HFF-Myc (cell line): ENCODE results near the gene ZBED1.

Experiments
- DNase-seq: peaks from one replicate; pipeline ENCODE4 v3.0.0-alpha.2; 2011; ENCODE audit warnings: low read depth; ENCODE audit errors: extremely low read depth
- H3K4me3 ChIP-seq: replicated peaks from 2 replicates; pipeline ENCODE4 v1.5.1; 2011; ENCODE audit warnings: low read depth, mild to moderate bottlenecking, control low read depth, low read length
- TF ChIP-seq, protein P1 (sequence below): IDR thresholded peaks from 2 replicates; pipeline ENCODE4 v1.5.1; 2012; ENCODE audit warnings: mild to moderate bottlenecking, low read depth, low read length, control low read depth; ENCODE audit errors: missing control alignments

The ZBED1 gene

DNA sequence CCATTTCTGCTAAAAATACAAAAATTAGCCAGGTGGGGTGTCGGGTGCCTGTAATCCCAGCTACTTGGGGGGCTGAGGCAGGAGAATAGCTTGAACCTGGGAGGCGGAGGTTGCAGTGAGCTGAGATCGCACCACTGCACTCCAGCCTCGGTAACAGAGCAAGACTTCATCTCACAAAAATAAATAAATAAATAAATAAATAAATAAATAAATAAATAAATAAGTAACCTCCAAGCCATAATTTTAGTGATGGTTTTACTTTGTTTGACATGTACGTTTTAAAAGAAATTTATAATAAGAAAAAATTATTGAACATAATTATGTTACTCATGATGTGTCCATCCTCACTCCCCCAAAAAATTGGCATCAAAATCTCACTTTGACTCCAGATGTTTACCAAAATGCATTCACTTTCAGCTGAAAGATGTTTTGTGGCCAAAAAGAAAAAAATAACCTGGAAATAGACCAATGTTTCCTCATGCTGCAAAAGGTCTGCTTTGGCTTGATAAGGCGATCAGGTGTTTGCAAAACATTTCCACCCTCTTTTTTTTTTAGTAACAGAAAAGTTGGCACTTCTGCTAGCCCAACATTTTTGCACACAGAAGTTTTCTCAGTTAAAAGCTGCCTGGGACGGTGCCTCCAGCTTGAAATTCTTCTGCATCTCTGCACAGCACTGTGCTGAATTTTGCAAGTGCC is 42.2 kb upstream of the ZBED1 start:
- no peak for DNase-seq
- TF ChIP-seq, protein P1, sequence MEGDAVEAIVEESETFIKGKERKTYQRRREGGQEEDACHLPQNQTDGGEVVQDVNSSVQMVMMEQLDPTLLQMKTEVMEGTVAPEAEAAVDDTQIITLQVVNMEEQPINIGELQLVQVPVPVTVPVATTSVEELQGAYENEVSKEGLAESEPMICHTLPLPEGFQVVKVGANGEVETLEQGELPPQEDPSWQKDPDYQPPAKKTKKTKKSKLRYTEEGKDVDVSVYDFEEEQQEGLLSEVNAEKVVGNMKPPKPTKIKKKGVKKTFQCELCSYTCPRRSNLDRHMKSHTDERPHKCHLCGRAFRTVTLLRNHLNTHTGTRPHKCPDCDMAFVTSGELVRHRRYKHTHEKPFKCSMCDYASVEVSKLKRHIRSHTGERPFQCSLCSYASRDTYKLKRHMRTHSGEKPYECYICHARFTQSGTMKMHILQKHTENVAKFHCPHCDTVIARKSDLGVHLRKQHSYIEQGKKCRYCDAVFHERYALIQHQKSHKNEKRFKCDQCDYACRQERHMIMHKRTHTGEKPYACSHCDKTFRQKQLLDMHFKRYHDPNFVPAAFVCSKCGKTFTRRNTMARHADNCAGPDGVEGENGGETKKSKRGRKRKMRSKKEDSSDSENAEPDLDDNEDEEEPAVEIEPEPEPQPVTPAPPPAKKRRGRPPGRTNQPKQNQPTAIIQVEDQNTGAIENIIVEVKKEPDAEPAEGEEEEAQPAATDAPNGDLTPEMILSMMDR, result no peak
- no peak overlapping the region for H3K4me3 ChIP-seq

GRCh38 chrX:2541603-2542002 is 40.8 kb upstream of the ZBED1 start:
- TF ChIP-seq, protein P1, result no peak
- no peak for DNase-seq
- no peak overlapping the region for H3K4me3 ChIP-seq

DNA sequence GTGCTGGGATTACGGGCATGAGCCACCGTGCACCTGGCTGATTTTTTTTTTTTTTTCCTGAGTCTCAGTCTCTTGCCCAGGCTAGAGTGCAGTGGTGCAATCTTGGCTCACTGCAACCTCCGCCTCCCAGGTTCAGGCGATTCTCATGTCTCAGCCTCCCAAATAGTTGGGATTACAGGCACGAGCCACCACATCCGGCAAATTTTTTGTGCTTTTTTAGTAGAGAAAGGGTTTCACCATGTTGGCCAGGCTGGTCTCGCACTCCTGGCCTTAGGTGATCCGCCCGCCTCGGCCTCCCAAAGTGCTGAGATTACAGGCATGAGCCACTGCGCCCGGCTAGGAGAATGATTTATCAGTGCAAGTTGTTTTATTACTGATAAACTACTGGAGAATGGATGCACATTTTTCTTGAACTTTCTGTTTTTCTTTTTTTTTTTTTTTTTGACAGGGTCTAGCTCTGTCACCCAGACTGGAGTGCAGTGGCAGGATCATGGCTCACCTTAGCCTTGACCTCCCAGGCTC is 39.7 kb upstream of the ZBED1 start:
- DNase-seq, result no peak

GRCh38 chrX:2539586-2539985 is 38.8 kb upstream of the ZBED1 start:
- TF ChIP-seq, protein P1, result no peak
- no peak overlapping the region for H3K4me3 ChIP-seq
- DNase-seq, result no peak

More for the DNA sequence above, 39.7 kb upstream of the ZBED1 start:
- TF ChIP-seq, protein P1, result no peak
- no peak overlapping the region for H3K4me3 ChIP-seq

GRCh38 chrX:2538031-2538757 is 37.4 kb upstream of the ZBED1 start:
- no peak overlapping the region for H3K4me3 ChIP-seq
- TF ChIP-seq, protein P1, result no peak
- DNase-seq, result no peak

DNA sequence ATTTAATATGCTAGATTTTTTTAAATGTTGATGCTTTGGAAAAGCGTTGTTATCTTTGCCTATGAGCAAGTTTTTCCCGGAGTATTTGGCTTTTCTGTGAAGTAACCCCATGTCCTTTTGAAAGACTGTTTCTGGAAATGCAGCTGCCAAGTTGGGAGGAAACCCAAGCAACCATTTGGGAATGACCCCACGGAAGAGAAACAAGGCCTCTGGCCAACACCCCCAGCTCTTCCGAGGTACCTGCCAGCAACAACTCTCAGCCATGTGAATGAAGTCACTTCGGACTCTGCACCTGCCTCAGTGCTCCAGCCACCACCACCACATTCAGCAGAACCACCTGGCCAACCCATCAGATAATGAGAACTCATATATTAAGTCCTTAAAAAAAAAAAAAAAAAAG is 36.2 kb upstream of the ZBED1 start:
- no peak overlapping the region for H3K4me3 ChIP-seq
- no peak for DNase-seq
- TF ChIP-seq, protein P1, result no peak
